NCI-H748 treated with DMSO at 0.1 percent for 48 hours (cell line): ENCODE measurements around the gene IYD.

Source experiments
- DNase-seq: peaks from one replicate; lab custom pipeline; 2025; lab: John Stamatoyannopoulos, UW

Gene IYD

GRCh38 chr6:150394899-150395295 lies 26.1 kb downstream of the IYD start:
- DNase-seq = no peak

GRCh38 chr6:150395388-150396009 lies 26.7 kb downstream of the IYD start:
- DNase-seq = peak; percentile 63

GRCh38 chr6:150403458-150404246 lies 34.8 kb downstream of the IYD start:
- DNase-seq = peak; percentile 12

GRCh38 chr6:150406948-150407347 lies 38.1 kb downstream of the IYD start:
- DNase-seq = no peak

GRCh38 chr6:150408842-150409241 lies 40.0 kb downstream of the IYD start:
- no peak for DNase-seq

- DNase-seq = peak; percentile 93
Measured at GRCh38 chr6:150409576-150410066, 40.8 kb downstream of the IYD start.

GRCh38 chr6:150410399-150410798 lies 41.6 kb downstream of the IYD start:
- DNase-seq = no peak

- no peak for DNase-seq
Measured at GRCh38 chr6:150410906-150411305, 42.1 kb downstream of the IYD start.

GRCh38 chr6:150412221-150412620 lies 43.4 kb downstream of the IYD start:
- no peak for DNase-seq

GRCh38 chr6:150413198-150413597 lies 44.4 kb downstream of the IYD start:
- no peak for DNase-seq

- DNase-seq = peak; percentile 47
Measured at GRCh38 chr6:150413781-150414281, 45.0 kb downstream of the IYD start.

GRCh38 chr6:150416128-150416527 lies 47.3 kb downstream of the IYD start:
- DNase-seq = no peak

GRCh38 chr6:150417250-150417649 lies 48.4 kb downstream of the IYD start:
- no peak for DNase-seq

- DNase-seq = peak; percentile 54
Measured at GRCh38 chr6:150417899-150418826, 49.4 kb downstream of the IYD start.

- no peak for DNase-seq
Measured at GRCh38 chr6:150418827-150419594, 50.2 kb downstream of the IYD start.

GRCh38 chr6:150420428-150420827 lies 51.6 kb downstream of the IYD start:
- no peak for DNase-seq

GRCh38 chr6:150420926-150421325 lies 52.1 kb downstream of the IYD start:
- DNase-seq = no peak

- DNase-seq = no peak
Measured at GRCh38 chr6:150425508-150425907, 56.7 kb downstream of the IYD start.

GRCh38 chr6:150426198-150426597 lies 57.4 kb downstream of the IYD start:
- DNase-seq = no peak

- DNase-seq = no peak
Measured at GRCh38 chr6:150427037-150427602, 58.3 kb downstream of the IYD start.

GRCh38 chr6:150427843-150428242 lies 59.0 kb downstream of the IYD start:
- DNase-seq = no peak
